GM21390 (cell line): ENCODE data around the gene SMAD3.
"Not testable (repeated sequence)": the region's sequence is repeated elsewhere in the genome, so short reads cannot be mapped to it uniquely, and the experiment has no call there.

Experiments
- ATAC-seq: cut with Tn5 transposase; IDR thresholded peaks from one replicate; pipeline ENCODE4 v1.9.1; 2021; ENCODE audit not compliant: unreplicated experiment

SMAD3 gene

GRCh38 chr15:67123291-67123690, 57.9 kb downstream of the SMAD3 start:
- not testable (repeated sequence) for ATAC-seq

DNA sequence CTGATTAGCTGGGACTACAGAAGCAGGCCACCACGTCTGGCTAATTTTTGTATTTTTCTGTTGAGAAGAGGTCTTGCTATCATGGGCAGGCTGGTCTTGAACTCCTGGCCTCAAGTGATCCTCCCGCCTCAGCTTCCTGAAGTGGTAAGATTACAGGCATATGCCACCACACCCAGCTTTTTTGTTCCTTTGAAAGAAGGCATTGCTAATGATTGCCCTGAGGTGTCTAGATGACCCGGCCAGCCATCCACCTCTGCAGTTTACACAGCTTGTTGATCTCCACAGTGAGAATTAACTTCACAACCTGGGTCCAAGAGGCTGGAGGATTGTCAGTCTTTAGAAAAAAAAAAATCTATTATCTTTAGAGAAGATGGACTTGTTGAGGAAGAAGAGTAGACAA, 58.7 kb downstream of the SMAD3 start:
- ATAC-seq: no peak

DNA sequence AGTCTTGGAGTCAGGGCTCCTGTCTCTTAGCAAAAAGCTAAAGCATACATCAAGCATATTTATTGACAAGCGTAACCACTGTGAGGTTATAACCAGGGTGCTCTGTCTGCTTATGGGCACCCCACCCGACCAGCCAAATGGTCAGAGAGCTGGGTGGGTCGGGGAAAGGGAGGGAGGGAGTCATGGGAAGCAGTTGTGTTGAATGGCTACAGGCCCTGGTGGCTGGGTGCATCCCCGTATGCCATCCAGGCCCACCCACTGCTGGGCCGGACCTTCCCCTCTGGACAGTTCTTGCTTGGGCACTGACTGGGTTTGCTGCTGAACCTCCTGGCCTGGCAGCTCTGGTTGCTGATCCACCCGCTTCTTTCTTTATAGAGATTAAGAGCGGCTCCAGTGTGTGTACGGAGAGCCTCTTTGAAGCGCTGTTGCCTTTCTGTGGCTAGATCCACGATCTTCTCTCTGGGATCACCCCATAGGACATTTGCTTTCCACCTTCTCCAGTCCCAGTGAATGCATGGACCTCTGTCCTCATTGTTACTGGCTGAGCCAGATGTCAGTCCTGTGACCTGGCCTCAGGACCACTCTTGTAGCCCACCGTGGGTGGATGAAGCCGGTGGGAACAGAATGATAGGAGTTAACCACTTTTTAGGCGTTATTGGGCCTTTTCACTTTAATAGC, 59.6 kb downstream of the SMAD3 start:
- no peak for ATAC-seq

DNA sequence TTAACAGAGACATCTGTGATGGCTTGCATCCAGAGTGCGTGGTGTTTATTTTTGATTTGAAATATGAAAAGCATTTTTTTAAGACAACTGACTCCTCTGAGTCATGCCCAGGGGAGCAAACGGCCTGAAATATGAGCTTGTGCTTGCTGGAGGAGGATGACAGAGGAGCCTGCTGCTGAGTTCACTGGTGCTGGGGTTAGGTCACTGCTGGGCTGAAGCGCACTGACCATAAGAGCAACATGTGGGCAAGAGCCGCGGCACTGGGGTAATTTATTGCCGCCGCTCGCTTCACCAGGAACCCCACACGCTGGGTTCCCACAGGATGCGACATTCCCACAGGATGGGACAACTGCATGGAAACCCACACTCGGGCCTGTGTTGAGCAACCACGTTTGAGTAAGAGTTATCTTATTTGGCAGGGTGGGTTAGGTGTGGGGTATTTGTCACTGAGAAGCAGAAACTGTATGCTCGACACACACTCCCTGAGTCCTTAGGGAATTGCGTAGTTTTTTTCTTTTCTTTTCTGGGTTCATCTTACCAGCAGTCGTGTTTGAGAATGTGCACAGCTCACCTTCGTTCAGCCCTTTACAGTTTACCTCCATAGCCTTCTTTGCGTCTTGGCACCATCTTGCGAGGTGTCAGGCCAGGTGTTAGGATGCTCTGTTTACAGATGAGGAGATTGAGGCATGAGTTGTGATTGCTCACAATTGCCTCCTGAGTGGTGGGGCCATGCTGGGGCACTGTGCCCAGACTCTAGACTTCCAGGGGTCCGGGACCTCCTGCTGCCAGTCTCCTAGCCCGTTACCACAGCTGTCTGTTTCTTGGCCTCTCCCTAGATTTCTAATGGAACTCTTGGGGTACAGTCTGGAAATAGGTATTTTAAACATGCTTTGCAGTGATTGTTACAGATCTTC, 60.4 kb downstream of the SMAD3 start:
- ATAC-seq: no peak

GRCh38 chr15:67126551-67127330, 61.3 kb downstream of the SMAD3 start:
- ATAC-seq: no peak

GRCh38 chr15:67127331-67127664, 61.9 kb downstream of the SMAD3 start:
- ATAC-seq: no peak

GRCh38 chr15:67127965-67128364, 62.6 kb downstream of the SMAD3 start:
- no peak for ATAC-seq

DNA sequence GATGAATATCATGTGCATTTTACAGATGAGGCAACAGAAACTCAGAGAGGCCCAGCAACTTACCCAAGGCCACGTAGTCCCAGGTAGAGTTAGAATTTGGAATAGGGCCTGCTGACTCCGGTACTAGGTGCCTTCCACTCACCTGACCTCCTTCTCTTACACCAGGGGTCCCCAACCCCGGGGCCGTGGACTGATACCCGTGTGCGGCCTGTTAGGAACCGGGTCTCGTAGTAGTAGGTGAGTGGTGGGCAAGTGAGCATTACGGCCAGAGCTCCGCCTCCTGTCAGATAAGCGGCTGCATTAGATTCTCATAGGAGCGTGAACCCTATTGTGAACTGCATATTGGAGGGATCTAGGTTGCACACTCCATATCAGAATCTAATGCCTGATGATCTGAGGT, 64.8 kb downstream of the SMAD3 start:
- ATAC-seq: no peak

DNA sequence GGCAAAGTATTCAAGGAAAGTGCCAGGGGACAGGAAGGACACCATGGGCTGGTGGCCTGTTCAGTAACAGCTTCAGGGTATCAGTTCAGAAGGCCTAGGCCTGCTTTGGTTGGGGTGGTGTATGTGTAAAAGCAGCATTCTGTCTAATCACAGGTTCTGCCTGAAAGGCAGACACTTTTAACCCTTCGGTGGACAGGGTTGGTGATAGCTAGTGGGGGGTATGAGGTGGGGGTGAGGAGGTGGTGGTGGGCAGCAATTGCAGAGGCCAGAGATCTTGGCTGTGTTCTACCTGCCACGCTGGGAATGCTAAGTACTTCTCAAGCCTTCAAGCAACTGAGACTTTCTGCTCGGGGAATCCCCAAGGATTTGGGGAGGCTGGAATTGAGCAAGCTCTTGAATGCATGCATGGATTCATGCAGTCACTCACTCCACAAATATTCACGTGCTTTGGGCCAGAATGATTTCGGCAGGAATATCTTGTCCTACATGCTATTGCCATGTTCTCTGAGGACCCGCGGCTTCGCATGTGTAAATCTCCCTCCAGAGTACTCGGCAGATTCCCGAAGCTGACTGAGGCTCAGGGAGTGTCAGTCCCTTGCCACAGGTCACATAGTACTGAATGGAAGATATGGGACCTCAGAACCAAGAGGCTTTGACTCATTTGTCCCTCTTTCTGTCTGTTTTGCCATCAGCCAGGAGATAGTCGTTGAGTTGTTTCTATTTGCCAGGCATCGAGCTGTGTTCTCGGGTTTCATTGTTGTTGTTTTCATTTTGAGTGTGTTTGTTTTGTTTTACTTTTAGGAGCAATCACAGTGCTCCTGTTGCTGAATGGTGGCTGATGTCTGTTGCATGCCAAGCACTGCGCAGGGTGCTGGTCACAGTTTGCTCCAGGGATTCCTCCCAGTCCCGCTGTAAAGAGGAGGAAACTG, 65.5 kb downstream of the SMAD3 start:
- ATAC-seq: no peak

GRCh38 chr15:67132276-67132675, 66.9 kb downstream of the SMAD3 start:
- no peak for ATAC-seq

DNA sequence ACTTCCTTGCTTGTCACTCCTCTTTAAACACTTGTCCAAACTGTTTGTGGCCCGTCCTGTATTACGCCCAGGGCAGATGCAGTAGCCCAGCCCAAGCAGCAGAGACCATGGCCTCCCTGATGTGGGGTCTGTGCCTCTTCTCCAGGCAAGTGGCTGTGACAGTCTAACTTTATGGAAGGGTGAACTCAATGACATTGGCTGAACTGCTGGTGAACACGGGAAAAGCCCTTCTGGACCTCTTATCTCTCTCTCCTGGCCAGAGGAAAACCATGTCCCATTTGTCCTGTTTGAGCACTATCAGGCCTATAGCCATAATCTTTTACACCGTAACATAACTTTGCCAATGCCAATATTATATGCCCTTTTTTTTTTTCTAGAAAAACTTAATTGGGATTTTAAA, 67.6 kb downstream of the SMAD3 start:
- no peak for ATAC-seq

GRCh38 chr15:67133738-67134066, 68.3 kb downstream of the SMAD3 start:
- ATAC-seq: no peak

DNA sequence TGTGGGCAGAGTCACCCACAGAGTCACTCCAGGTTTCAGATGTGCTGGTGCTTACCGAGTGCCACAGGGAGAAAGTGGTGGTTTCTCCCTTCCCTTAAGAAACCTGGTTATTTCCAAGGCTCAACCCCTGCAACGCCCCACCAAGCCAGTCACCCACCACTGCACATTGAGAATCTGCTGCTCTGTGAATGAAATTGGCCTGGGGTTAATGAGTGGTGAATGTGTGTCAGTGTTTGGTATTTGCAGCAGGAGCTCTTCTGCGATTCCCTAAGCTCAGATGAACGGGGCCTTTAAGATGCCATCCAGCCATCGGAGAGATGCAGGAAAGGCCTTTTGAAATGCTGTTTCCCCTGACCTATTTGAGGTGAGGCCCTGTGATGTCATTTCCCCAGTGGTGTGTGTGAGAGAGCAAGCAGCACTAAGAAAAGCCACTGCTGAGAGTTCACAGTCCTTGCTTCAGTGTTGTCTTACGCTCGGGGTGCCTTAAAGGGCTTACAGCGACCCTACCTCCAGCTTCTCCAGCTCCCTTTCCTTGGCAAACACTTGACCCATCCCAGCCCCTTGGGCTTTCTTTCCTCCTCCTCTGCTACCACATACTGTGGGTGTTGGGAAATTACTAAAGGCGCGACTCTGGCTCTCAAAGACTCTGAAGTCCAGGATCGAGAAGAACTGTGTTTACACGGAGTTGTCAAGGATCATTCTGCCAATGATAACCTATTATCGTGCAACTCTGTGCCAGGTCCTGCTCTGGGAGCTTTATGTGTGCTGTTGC, 68.9 kb downstream of the SMAD3 start:
- peak; percentile 58 for ATAC-seq

DNA sequence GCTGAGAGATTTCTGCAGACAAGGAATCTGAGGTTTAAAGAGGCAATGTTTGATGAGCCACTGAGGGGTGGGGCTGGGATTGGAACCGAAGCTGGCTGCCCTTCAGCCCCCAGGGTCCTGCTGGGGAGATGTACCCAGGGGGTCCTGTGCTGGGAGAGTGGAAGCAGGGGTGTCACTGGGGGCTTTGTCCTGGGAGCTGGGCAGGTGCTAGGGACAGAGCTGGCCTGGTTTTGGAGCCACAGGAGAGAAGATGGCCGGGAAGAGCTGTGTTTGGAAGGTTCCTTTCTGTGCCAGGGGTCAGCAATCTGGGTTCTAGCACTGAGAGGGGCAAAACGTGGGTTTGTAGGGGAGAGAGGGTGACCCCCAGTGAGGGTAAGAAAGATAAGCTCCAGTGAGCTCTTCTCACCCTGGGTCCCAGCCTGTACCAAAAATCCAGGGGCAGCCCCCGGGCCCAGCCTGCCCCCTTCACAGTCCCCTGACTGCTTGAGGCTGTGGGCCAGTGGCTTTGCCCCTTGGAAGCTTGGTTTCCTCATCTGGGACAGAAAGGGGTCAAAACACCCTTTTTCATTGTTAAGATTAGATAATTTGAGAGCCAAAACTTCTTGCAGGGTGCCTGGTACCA, 69.6 kb downstream of the SMAD3 start:
- ATAC-seq: no peak

DNA sequence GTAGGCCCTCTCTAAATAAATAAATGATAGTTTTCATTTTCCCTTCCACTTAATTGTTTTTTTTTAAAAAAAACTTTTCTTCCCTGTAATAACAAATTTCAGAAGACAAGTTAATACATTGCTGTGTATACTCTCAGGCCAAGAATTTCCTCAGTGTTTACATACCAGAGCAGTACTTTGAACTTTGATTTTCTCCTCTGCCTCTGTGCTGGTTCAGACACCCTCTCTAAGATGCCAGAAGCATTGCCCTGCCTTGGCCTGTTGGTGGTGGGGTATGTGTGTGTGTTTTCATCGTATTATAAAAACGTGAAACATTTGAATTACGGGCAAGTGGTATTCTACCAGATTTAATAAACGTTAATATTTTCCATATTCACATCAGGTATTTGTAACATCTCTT, 70.1 kb downstream of the SMAD3 start:
- no peak for ATAC-seq

- no peak for ATAC-seq
Measured at GRCh38 chr15:67136802-67137201, 71.4 kb downstream of the SMAD3 start.

DNA sequence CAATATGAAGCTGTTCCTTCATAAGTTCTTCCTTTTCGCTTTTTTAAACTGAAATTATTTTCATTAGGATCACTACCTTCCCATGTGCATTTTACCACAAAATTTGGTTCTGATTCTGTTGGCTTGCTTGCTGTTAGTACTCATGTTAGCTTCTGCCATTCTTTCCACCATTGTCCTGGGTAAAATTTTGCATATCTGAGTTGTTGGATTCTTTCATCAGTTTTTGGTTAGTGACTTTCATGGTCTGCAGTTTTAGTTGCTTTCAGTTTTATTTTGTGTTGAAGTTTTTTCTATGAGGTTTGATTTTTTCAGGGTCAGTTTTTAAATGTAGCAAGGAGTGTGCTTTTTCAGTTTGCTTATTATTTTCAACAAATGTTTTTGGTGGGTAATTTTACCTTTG, 71.9 kb downstream of the SMAD3 start:
- no peak for ATAC-seq

GRCh38 chr15:67137951-67138848, 72.8 kb downstream of the SMAD3 start:
- no peak for ATAC-seq
